ENCODE data around the gene ZFP30.

GRCh38 chr19:37698216-37698615 lies 43.0 kb upstream of the ZFP30 start:
- TF ChIP-seq, protein P1, sequence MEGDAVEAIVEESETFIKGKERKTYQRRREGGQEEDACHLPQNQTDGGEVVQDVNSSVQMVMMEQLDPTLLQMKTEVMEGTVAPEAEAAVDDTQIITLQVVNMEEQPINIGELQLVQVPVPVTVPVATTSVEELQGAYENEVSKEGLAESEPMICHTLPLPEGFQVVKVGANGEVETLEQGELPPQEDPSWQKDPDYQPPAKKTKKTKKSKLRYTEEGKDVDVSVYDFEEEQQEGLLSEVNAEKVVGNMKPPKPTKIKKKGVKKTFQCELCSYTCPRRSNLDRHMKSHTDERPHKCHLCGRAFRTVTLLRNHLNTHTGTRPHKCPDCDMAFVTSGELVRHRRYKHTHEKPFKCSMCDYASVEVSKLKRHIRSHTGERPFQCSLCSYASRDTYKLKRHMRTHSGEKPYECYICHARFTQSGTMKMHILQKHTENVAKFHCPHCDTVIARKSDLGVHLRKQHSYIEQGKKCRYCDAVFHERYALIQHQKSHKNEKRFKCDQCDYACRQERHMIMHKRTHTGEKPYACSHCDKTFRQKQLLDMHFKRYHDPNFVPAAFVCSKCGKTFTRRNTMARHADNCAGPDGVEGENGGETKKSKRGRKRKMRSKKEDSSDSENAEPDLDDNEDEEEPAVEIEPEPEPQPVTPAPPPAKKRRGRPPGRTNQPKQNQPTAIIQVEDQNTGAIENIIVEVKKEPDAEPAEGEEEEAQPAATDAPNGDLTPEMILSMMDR (IDR thresholded peaks at IDR 0.05; ENCODE audit: insufficient read depth, low read length, poor library complexity, severe bottlenecking), result no peak
- TF ChIP-seq EZH2phosphoT487 (conservative IDR thresholded peaks at IDR 0.05; ENCODE audit: low read length), result no peak
